HG03196 (cell line): ENCODE measurements around the gene AMN.
"Not testable (repeated sequence)": the region's sequence is repeated elsewhere in the genome, so short reads cannot be mapped to it uniquely, and the experiment has no call there.

Experiments used
- ATAC-seq: cut with Tn5 transposase; IDR thresholded peaks from one replicate; pipeline ENCODE4 v1.9.1; 2021; ENCODE audit not compliant: unreplicated experiment

The AMN gene

GRCh38 chr14:102911991-102912761, 10.3 kb upstream of the AMN start:
- no peak for ATAC-seq

- ATAC-seq: no peak
Measured at GRCh38 chr14:102913341-102914211, 8.9 kb upstream of the AMN start.

GRCh38 chr14:102914474-102915291, 7.8 kb upstream of the AMN start:
- ATAC-seq: no peak

GRCh38 chr14:102915292-102916110, 7.0 kb upstream of the AMN start:
- no peak for ATAC-seq

- ATAC-seq: no peak
Measured at GRCh38 chr14:102916347-102917055, 6.0 kb upstream of the AMN start.

GRCh38 chr14:102917056-102917385, 5.4 kb upstream of the AMN start:
- ATAC-seq: no peak

GRCh38 chr14:102917469-102918211, 4.8 kb upstream of the AMN start:
- ATAC-seq: no peak

GRCh38 chr14:102918438-102918837, 4.0 kb upstream of the AMN start:
- ATAC-seq: no peak

- ATAC-seq: no peak
Measured at GRCh38 chr14:102920273-102920997, 2.0 kb upstream of the AMN start.

GRCh38 chr14:102920998-102921304, 1.5 kb upstream of the AMN start:
- no peak for ATAC-seq

GRCh38 chr14:102923201-102923924, 900 bp downstream of the AMN start:
- no peak for ATAC-seq

- ATAC-seq: no peak
Measured at GRCh38 chr14:102923925-102924486, 1.5 kb downstream of the AMN start.

- no peak for ATAC-seq
Measured at GRCh38 chr14:102924632-102925588, 2.4 kb downstream of the AMN start.

GRCh38 chr14:102925646-102926045, 3.2 kb downstream of the AMN start:
- ATAC-seq: no peak

- ATAC-seq: no peak
Measured at GRCh38 chr14:102926104-102926503, 3.6 kb downstream of the AMN start.

GRCh38 chr14:102926840-102927239, 4.4 kb downstream of the AMN start:
- not testable (repeated sequence) for ATAC-seq
